Inflammatory macrophage treated with lipopolysaccharide for 1 hour (primary cell): ENCODE results near the gene INO80C.
"Not testable (repeated sequence)": the region's sequence is repeated elsewhere in the genome, so short reads cannot be mapped to it uniquely, and the experiment has no call there.

Experiments
- DNase-seq, 2 donors: peaks; one replicate each; pipeline ENCODE4 v3.0.0-alpha.2; 2020 to 2022

Gene INO80C

DNA sequence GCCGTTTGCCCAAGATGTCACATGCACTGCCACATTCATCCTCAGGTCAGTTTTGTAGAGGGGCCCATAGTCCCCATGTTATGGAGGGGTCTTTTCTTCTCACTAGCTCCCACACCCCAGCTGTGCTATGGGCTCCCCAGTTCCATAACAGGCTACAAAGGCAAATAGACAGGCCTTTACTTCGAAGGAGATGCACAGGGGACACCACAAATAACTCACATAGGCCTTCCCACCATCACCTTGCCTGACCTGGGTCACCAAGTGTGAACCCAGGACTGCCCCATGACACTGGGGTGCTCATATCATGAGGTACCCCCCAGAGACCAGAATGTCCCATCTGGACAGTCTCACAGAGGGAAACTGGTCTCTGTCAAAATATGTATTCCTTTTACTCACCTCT lies 15.0 kb upstream of the INO80C start:
- DNase-seq: no peak

DNA sequence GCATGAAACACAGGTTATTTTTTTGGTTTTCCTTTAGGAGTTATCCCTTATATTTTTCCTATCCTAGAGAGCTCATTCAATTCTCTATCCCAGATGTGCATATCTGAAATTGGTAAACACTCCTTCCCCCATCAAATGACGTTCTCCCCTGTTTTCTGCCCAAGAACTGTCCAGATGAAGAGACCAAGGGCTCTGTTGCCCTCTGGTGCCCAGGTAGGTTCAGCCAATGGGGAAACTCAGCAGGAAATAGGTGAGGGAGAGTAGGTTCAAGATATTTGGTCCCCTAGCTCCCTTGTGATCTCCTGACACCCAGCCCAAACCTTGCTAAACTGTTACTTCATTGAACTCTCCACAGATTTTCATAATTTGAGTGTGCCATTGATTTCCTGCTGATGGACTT lies 14.1 kb upstream of the INO80C start:
- DNase-seq: no peak

DNA sequence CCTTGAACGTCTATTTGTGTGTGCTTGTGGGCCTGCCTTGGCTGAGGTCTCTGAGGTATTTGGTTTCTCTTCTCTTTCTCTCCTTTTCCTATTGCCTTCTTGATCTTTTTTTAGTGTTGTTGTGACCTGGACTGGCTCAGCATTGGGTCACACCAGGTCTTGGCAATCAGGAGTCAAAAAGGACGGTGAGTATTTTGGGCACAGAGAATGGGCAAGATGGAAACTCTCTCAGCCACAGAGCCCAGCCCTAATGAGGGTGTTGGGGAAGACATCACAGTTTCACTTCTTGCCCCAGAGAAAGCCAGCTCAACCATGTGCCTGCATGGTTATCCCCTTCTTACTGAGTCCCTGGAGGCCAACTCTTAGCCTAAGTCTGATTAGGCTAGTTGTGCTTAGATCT lies 13.7 kb upstream of the INO80C start:
- no peak for DNase-seq

DNA sequence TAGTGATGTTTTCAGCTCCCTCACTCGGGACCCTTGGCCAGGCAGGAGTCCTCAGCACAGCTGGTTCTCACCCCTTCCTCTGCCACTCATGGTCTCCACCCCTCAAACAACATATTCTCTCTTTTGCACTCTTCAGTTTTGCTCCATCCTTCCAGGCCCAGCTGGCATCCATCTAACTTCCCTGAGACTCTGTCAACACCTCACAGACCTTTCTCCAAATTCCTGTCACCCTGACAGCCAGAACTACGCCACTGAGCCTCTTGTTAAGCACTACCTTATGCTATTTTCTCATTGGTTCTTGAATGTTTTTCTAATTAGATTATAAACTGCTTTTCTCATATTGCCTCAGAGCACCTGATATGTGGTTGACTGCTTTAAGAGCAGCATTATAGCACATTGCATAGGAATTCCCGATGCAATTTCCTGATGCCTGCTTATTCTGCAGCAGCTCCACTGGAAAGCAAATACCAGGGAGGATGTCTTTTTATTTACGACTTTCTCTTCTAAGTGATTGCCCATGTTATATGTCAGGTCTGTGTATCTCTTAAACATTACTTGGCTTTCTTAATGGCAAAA lies 12.4 kb upstream of the INO80C start:
- DNase-seq: no peak

DNA sequence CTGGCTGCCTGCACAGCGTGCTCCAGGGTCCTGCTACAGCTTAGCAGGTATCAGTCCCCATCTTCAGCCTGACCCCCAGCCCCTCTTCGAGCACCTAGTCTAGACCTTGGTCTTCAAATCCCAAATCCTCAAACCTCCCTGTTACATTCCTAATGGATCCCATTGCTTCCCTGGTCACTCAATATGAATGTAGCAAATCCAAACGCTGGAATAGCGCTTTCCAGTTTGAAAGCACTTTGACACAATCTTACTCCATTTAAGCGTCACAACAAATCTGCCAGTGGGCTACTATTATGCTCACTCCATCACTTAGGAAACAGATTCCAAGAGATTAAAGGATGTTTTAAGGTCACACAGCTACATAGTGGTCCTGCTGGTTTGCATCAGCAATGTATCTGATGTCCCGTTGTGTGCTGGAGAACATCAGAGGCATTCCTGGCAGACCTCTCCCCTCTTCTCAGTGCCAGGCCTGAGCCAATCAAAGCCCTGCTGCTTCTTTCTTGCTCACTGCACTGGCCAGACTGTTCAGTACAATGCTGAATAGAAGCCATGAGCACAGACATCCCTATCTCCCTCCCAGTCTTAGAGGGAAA lies 11.1 kb upstream of the INO80C start:
- DNase-seq: no peak

GRCh38 chr18:35508030-35508429 lies 10.3 kb upstream of the INO80C start:
- DNase-seq: no peak

DNA sequence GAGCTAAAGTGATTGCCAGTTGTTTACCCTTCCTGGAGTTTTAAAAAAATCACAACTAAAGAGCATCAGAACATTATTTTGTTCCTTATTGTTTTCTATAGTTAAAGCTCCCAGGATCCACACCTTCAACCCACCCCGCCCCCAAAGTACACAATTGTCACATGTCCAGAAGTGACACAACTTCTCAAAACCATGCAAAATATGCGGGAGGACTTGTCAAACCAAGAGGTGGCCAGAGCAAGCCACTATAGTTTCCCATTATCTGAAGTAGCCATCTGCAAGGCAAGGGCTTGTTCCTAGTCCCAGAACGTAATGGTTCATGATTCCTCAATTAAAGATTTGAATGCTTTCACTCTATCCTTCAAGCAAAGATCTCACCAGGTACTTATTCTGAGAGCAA lies 9.9 kb upstream of the INO80C start:
- DNase-seq: no peak

DNA sequence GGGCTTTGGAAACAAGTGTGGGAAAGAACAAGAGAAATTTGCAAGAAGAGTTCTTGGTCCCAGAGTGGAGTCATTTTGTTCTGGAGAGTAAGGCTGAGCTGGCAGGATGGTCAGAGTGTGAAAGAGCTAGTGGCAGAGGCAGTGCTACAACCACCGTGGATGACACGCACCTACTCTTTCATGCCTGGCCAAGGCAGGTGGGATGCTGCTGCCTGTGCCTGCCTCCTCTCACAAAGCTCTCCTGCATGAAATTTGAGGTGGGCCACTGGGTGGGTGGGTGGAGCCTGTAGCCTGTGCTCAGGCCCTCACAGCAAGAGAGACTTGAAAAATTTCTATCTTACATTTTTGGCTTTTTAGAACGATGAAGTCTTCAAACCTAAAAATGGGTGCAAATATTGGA lies 9.4 kb upstream of the INO80C start:
- DNase-seq: no peak

DNA sequence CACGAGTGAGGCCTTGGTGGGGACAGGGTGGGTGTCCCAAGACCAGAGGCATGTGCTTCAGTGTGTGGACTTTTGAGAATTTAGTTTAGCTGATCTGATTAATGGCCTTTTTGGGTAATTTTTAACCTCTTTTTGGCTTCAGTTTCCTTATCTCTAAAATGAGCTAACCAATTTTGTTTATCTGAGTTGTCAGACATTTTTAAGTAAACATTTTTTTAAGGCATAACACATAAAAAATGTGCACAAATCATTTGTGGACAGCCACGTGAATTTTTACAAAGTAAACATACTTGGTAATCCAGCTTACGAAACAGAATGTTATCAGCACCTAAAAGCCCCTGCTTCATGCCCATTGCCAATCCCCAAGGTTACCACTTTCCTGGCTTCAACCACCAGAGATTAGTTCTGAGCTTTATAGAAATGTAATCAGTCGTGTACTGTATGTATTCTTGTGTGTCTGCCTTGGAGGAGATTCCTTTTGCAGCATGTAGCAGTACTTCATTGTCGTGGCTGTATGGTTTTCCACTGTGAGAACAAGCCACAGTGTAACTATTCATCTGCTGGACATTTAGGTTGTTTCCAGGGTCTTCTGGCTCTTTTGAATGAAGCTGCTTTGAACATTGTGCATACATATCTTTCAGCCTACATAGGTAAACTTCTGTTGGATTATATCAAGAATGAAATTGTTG lies 8.4 kb upstream of the INO80C start:
- no peak for DNase-seq

DNA sequence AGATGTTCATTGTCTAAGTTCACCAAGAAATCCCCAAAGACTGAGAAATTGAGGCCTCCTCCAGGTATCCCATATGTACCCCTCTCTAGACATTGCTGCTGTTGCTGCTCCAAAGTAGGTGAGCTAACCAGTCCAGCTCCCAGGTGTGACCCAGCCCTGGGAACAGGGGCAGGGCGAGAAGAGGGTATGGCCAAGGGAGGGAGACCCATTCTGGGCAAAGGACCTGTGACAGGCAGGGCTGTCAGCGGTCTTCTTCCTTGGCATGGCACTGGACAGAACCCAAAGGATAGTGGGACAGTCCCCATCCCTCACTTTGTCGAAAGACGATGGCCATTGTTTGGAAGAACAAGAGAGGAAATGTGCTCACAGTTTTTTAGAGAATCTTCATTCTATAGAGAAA lies 7.2 kb upstream of the INO80C start:
- no peak for DNase-seq

DNA sequence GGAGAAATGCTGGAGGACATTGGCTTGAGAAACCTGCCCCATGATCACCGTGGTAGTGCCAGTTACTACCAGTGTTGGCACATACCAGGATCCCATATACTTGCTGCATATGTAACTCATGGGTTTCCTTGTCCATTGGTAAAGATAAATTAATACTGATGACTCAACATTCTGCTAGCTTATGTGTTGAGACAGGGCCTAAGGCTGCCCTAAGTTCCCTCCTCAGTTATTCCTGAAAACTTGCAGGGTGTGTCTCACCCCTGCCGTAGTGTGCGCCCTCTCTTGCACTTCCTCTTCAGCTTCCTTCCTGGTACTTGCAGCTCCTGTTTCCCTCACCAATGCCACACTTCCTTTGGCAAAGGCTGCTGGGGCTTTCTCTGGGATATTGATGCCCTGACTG lies 4.3 kb upstream of the INO80C start:
- peak; percentile 50 to 72 for DNase-seq

DNA sequence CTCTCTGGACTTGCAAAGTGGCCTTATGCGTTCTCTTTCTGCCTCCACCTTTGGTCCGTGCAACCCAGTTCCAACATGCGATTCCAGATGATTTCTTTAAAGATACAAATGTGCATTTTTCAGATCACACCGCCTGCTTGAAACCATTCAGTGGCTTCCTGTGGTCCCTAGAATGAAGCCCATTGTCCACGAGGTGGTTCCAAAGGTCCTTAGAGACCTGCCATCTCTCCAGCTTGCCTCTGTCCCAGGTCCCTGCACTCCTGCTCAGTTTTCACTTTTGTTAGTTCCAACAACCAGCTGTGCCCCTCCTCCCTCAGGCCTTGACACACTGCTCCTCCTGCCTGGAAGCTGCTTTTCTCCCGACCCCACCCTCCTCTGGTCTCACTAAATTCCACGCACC lies 3.6 kb upstream of the INO80C start:
- no peak for DNase-seq

DNA sequence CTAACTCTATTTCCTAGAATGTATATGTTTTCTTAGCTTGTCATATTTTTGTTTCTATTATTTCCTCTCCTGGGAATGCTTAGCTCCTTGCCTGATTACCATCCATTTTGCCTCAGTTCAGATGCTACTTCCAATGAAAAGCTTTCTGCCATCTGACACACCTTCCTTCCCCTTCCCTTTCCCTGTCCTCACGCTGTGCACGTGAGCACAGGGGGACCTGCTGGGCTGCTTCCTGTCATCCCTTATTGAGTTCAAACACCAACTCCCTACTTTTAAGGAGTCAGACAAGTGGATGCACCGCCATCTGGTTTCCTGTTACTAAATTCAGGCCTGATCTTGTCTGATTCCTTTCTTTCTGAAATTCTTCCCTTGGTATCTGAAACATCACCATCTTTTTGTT lies 2.4 kb upstream of the INO80C start:
- DNase-seq: no peak

- no peak for DNase-seq
These were observed 762 bp downstream of the INO80C start for GRCh38 chr18:35497027-35497369.

- DNase-seq: peak in 1 of 2 donors; percentile 10
These were observed 2.0 kb downstream of the INO80C start for GRCh38 chr18:35495536-35496314.

- peak in 1 of 2 donors; percentile 21 for DNase-seq
These were observed 3.2 kb downstream of the INO80C start for GRCh38 chr18:35494251-35495220.

GRCh38 chr18:35491700-35492077 lies 6.1 kb downstream of the INO80C start:
- peak; percentile 60 to 71 for DNase-seq

DNA sequence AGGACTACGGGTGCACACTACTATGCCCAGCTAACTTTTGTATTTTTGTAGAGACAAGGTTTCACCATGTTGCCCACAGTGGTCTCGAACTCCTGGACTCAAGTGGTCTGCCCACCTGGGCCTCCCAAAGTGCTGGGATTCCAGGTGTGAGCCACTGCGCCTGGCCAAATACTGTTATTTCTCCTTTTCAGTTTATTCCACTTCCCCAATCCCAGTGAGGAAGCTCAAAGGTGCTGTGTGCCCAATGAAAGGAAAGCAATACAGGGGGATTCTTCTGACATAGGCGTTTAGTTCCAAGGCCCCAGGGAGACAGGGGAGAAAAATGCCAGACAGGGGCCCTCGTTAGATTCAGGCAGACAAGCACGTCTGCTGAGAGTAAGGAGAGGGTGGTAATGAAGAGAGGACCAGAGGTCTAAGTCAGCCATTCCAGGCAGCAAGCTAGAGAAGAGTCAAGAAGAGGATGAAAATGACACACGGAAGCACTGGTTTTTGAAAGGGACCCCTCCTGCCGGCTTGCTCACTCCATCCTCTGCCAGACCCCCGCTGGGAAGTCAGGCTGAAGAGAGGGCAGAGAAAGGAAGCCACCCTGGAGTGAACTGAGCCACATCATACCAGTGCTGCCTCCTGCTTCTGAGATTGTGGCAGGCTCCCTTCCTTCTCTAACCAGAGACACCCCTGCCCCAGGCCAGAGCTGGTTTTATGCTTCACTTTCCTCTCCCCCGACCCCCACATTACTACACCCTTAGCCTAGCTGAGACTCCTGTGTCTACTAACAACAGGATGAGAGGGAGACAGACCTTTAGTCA lies 6.7 kb downstream of the INO80C start:
- no peak for DNase-seq

DNA sequence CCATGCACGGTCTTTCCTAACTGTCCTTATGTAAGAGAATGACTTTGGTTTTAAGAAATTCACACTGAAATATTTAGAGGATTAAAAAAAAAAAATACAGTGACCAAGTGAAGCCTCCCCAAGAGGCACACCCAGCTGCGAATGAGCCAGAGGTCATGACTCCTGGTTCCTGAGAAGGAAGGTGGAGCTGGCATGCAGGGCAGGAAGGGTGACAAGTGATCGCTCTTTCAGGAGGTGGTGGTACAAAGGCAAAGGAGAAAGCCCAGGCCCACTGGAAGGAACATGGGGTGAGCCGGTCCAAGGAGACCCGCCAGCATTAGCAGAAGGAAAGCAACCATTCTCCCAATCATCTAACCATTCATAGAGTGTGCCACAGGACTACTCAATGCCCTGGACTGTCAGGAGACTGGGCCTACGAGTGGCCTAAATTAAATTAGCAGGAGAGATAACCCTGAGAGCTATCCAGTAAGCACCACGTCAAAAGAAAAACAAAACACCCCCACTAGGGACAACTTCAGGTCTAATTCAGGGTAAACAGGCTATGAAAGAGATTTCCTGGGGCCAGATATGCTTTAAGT lies 7.8 kb downstream of the INO80C start:
- DNase-seq: no peak

DNA sequence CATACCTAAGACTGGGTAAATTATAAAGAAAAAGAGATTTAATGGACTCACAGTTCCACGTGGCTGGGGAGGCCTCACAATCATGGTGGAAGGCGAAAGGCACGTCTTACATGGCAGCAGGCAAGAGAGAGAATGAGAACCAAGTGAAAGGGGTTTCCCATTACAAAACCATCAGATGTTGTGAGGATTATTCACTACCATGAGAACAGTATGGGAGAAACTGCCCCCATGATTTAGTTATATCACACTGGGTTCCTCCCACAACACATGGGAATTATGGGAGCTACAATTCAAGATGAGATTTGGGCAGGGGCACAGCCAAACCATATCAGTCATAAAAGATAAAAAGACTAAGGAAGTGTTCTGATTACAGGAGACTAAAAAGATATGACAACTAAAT lies 8.5 kb downstream of the INO80C start:
- DNase-seq: peak; percentile 31 to 75

DNA sequence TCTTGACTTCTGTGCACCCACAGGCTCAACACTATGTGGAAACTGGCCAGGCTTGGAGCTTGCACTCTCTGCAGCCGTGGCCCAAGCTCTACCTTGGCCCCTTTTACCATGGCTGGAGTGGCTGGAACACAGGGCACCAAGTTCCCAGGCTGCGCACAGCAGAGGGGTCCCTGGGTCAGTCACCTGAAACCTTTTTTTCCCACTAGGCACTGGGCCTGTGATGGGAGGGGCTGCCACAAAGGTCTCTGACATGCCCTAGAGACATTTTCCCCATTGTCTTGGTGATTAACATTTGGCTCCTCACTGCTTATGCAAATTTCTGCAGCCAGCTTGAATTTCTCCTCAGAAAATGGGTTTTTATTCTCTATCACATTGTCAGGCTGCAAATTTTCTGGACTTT lies 9.4 kb downstream of the INO80C start:
- DNase-seq: not testable (repeated sequence)

- not testable (repeated sequence) for DNase-seq
These were observed 10.2 kb downstream of the INO80C start for GRCh38 chr18:35487525-35487924.
